Stimulated activated CD8-positive, alpha-beta memory T cell treated with anti-CD3 and anti-CD28 coated beads, Interleukin-12 subunit alpha, Interleukin-12 subunit beta, amount 100 ng/mL, for 24 hours (primary cell): ENCODE measurements around the gene GPR180.
"Not testable (repeated sequence)": the region's sequence is repeated elsewhere in the genome, so short reads cannot be mapped to it uniquely, and the experiment has no call there.

Source experiments
- DNase-seq: peaks from one replicate; pipeline ENCODE4 v3.0.0-alpha.2; 2020; ENCODE audit errors: extremely low read depth

GPR180 gene

DNA sequence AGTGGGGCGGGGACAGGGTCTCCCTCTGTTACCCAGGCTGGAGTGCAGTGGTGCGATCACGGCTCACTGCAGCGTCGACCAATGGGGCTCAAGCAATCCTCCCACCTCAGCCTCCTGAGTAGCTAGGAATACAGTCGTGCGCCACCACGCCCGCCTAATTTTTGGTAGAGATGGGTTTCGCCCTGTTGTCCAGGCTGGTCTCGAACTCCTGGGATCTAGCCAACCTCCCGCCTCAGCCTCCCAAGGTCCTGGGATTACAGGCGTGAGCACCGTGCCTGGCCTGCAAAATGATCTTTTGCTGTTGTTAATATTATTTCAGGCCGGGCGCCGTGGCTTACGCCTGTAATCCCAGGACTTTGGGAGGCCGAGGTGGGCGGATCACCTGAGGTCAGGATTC, 5.1 kb upstream of the GPR180 start:
- no peak for DNase-seq

DNA sequence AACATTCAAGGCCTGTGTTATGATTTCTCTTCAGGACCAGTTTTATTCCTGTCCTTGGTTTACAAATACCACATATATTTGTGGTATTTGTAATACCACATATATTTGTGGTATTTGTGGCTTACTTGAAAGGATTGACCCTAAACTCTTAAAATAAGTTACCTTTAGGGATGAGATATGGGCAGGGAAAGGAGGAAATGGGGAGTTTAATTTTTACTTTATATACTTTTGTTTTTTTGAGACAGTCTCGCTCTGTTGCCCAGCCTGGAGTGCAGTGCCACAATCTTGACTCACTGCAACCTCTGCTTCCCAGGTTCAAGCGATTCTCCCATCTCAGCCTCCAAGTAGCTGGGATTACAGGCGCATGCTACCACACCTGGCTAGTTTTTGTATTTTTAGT, 3.4 kb upstream of the GPR180 start:
- DNase-seq, result no peak

DNA sequence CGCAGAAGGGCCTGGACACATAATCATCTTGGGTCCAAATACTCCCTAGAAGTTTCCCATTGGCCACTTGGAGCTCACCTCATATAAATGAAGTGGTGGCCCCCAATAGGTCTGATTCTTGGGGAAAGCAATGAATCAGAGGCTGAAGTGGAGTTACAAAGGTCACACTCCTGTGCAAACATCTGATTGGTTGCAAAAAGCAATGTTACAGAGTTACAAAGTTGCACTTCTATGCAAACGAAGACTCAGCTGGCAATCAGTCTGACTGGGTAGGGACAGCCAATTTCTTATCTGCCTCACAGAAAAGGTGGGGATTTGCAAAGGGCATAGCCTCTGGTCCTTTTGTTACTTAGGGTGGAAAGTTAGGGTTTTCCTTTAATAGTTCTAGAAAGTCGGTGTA, 1.8 kb upstream of the GPR180 start:
- no peak for DNase-seq

DNA sequence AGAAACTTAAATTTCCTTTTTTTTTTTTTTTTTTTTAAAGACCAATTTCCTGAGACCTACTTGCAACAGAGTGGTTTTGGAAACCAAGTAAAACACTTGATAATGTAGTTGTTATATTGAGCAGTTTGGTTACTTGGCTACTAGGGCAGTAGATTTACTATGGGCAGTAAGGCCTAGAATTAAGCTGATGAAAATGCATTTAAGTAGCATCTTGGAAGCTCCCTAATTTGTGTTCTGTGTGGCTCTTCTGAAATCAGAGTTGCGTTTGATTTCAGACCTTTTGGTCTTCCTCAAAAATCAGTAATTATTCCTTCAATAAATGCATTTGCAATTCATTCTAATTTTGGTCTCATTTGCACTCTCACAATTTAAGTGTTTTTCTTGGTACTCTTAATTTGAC, 810 bp downstream of the GPR180 start:
- no peak for DNase-seq

DNA sequence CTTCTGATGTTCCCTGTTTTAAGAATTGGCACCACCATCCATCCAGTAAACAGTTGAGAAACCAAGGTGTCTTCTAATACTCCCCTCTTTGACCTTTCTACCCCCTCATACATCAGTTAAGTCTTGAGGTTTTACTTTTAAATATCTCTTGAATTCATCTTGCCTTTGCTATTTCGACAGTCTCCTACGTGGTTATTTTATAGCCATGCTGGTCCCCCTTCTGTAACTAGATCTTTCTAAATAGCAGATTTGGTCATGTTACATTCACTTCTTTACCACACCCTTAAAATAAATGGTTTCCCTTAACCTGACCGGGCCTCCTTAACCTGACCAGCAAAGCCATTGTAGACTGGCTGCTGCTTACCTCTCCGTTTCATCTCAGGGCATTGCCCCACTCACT, 5.4 kb downstream of the GPR180 start:
- DNase-seq, result no peak

DNA sequence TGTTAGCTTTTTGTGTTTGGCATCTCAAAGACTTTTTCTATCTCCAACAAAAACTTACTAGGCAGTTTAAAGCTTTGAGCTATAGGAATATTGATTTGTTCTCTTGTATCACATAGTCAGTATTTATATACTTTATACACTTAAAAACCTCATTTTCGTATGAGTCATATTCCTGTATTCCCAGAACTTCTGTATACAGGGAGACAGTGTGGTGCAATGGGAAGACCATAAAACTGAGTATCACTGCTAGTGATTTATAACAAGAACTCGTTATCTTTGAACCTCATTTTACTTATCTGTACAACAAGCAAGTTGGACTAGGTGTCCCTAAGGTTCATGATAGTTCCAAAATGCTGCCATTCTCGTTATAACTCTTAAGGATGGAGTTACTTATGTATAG, 6.3 kb downstream of the GPR180 start:
- no peak for DNase-seq

DNA sequence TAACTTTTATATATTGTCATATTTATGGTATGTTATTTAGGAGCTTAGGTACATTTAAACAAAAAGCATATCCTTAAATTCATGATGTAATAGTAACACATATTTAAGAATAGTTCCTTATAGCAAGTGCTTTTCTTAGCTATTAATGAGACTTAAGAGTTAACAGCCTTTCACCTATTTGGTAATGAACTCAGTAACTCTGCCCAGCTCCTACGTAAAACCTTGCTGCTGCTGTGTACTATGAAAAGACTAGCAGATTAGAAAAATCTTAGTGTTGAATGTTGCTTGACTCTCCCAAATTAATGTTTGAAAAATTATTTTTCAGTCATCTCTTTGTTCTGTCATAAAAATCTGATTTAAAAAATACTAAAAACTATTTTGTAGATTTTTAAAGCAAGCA, 6.9 kb downstream of the GPR180 start:
- no peak for DNase-seq

DNA sequence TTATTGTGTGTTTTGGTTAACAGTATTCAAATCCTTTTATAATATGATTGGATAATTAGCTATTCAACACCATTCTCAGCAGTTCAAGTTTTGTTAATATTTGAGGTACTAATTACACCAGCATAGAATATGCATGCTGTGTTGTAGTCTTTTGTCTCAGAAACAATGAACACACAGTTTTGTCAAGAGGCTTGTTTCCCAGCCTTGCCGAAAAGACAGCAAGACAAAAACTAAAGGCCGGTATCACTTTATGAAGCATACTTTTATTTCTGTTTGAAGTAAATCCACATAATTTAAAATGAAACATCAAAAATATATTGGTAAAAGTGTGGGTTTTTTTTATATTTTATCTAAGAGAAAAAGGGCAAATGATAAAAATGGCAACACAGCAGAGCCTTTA, 7.5 kb downstream of the GPR180 start:
- DNase-seq, result no peak

DNA sequence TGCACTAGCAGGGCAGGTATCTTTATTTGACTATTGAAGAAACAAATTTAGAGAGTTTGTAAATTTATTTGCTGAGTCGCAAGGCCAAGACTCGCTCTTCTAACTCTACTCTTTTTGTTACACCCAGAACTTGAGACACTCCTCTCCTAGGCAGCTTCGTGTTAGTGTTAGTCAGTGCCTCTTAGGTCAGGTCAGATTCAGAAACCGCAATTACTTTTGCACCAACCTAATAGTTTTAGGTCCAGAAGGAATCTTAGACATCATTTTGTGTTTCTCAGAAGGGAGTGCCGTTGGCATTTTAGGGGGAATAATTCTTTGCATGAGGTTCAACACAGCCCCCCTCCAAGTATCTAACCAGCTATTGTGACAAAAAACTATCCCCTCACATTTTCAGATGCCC, 8.8 kb downstream of the GPR180 start:
- no peak for DNase-seq

DNA sequence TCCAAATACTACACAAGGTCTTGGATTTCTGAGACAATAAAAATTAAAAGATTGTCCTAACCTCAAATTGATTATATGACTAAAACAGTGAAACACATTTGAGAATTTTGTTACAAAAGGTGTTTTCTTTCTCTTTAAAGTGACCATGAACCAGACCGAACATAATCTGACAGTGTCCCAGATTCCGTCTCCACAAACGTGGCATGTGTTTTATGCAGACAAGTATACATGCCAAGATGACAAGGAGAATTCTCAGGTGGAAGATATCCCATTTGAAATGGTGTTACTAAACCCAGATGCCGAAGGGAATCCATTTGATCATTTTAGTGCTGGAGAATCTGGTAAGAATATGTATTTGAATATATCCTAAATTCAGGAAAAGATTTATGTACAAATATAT, 10.4 kb downstream of the GPR180 start:
- DNase-seq, result no peak

DNA sequence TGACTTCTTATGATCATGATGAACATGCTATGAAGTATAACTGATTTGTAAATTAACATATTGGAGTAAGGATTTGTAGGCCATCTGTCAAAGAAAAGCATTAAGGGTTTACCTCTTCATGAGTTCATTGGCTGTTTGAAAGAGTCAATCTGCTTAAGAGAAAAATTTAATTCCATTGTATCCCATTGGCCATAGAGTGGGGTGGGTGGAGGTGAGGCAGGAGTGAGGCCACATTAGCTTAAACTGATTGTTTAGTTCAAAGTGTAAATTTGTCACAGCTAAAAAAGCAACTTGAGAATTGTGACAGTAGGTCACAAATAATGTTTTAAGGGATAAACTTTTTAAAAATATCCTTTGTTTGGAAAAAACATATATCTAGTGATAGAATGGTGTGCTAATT, 11.4 kb downstream of the GPR180 start:
- no peak for DNase-seq

DNA sequence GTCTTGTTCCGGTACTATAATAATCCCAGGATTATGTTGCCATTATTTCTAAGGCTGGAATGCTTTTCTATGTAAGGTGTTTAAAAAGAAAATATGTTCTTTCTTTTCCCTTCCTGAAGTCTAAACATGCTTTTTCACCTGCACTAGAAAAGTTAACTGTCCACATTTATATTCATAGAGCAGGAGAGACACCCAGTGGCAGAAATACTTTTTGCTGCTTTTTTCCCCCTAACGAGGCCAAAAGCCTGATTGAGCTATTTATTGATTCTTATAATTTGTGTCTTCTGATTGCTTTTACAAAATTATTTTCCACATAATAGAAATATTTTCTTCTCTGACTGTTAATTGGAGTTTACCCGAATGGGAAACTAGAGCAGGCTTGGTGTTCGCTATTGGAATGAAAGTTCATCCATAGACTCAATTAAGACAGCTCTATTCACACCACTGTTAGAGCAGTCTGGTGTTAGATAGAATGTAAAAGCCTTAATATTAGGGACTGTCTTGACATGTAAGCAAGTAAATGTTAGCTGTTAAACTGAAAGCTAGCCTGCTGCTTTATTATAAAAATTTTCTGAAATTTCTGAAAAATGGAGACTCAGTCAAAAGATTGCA, 15.8 kb downstream of the GPR180 start:
- DNase-seq, result no peak

DNA sequence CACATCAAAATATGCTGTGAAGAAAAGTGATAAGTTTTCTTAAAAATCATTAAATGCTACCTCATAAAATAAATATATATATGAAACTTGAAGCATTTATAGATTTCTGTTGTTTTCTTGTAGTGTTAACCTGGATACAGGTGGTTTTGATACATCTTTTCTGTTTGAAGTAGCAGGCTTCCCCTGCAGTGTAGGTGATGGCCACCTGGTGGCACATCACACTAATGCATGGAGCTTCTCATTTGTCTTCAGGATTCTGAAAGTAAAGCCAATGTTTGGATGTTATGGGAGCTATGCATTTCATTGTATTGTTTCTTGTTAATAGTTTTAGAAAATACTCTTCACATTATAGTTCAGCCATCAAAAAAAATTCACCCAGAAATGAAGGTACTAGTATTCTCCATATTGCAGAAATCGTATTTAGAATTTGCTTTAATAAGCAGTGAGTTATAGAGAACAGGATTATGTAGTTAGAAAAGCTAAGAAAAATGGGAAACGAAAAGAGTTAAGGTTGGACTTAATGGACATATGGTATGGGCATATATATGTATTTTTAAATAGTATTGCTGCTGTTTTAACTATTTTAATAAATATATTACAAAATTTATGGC, 18.7 kb downstream of the GPR180 start:
- DNase-seq, result no peak

DNA sequence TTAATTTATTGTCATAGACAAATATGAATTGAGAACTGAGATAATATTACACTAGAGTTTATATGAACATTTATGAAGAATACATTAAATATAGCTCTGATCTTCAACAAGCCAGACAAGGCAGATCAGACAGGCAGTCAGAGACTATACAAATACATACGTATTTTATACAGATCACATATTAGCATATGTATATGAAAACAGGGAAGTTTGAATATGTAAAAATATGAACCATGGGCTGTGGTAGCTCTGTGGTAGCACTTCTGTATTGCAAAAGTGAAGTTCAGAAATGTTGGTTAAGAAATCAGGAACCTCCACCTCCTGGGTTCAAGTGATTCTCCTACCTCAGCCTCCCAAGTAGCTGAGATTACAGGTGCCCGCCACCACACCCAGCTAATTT, 20.7 kb downstream of the GPR180 start:
- no peak for DNase-seq

DNA sequence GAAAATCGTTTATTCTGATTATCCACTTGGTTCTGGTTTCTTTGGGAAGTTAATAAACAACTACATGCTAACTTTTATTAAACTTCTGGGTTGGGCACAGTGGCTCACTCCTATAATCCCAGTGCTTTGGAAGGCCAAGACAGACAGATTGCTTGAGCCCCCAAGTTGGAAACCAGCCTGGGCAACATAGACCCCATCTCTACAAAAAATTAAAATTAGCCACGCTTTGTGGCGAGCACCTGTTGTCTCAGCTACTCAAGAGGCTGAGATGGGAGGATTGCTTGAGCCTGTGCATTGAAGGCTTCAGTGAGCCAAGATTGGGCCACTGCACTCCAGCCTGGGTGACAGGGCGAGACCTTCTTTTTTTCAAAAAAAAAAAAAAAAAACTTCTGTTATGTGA, 21.7 kb downstream of the GPR180 start:
- no peak for DNase-seq

DNA sequence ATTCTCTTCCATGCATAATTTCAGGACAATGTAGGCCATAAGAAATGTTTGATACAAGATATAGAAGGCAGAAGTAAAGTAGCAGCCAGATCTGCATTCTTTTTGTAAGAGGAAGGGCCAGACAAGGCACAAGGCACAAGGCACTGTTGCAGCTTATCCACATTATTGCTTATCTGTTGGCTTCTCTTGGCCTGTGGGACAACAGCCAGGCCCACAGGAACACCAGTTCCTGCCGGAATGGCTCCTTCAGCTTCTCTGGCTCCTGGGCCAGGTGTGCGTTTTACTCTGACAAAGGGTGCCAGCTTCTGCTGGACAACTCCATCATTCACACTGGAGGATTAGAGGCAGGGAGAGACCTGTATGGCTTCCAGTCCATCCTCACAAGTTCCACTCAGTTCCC, 29.2 kb downstream of the GPR180 start:
- DNase-seq, result no peak

DNA sequence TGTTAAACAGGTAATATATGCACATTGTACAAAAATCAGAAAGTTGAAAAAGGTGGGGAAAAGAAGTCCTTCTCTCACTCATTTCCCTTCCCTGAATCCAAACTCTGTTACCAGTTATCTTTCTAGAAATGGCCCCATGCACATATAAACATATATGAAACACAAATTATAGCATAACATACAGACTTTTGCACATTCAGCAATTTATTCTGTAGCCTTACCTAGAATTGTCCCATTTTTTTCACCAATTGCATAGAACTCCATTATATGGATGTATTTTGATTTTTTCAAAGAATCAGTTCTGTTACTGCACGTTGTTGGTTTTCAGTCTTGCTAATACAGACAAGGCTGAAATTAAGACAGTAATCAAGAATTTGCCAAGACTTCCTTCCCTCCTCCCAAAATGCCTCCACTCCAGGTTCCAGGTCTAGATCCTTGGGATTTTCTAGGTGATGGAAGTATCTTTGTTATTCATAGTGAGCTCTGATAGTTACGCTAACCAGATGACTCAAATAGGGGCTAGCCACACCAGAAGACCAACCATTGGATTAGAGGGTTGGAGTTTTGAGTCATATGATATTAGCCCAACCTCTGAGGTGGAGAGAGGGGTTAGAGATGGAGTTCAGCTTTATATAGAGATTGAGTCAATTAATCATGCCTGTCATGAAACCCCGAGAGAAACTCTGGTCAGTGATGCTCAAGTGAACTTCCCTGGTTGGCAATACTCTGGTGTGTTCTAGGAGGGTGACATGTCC, 30.7 kb downstream of the GPR180 start:
- DNase-seq, result no peak

DNA sequence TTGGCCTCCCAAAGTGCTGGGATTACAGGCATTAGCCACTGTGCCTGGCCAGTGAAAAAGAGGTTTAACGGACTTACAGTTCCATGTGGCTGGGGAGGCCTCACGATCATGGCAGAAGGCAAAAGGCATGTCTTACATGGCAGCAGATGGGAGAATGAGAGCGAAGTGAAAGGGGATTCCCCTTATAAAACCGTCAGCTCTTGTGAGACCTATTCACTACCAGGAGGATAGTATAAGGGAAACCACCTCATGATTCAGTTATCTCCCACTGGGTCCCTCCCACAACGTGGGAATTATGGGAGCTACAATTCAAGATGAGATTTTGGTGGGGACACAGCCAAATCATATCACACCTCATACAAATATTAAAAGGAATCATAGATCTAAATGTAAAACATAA, 34.4 kb downstream of the GPR180 start:
- DNase-seq, result not testable (repeated sequence)

DNA sequence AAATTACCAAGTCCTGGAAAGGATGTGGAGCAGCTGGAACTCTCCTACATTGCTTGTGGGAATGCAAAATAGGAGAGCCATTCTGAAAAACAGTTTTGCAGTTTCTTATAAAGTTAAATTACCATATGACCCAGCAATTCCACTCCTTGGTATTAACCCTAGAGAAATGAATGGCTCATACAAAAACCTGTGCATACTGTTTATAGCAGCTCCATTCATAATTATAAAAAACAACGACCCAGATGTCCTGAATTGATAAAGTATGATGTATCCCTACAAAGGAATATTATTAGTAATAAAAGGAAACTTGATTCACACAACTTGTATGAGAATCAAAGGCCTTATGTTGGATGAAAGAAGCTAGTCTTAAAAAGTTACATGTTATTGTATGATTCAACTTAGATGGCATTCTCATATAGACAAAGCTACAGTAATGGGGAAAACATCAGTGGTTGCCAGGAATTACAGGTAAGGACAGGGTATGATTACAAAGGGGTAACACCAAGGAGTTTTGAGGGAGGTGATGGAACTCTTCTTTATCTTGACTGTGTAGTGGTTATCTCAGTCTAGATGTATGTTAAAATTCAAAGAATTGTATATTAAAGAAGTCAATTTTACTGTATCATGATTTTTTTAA, 35.4 kb downstream of the GPR180 start:
- no peak for DNase-seq

DNA sequence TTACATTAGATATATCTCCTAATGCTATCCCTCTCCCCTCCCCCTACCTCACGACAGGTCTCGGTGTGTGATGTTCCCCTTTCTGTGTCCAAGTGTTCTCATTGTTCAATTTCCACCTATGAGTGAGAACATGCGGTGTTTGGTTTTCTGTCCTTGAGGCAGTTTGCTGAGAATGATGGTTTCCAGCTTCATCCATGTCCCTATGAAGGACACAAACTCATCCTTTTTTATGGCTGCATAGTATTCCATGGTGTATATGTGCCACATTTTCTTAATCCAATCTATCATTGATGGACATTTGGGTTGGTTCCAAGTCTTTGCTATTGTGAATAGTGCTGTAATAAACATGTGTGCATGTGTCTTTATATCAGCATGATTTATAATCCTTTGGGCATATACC, 36.0 kb downstream of the GPR180 start:
- not testable (repeated sequence) for DNase-seq

DNA sequence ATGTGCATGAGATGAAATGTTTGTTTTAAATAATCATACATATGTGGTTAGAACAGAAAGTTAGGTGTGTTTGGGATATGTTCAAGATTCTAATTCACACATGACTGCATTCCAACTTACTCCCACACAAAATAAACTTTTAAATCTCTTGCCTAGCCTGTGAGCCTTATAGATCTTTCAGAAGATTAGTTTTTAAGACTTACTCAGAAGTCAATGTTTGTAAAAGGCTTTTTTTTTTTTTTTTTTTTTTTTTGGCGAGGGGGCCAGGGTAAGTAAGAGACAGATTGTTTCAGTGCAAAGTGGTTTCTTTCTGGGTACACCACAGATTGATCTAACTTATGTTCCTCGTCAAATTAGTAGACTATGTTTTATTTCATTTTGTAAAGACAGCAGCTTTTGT, 39.1 kb downstream of the GPR180 start:
- DNase-seq, result no peak

DNA sequence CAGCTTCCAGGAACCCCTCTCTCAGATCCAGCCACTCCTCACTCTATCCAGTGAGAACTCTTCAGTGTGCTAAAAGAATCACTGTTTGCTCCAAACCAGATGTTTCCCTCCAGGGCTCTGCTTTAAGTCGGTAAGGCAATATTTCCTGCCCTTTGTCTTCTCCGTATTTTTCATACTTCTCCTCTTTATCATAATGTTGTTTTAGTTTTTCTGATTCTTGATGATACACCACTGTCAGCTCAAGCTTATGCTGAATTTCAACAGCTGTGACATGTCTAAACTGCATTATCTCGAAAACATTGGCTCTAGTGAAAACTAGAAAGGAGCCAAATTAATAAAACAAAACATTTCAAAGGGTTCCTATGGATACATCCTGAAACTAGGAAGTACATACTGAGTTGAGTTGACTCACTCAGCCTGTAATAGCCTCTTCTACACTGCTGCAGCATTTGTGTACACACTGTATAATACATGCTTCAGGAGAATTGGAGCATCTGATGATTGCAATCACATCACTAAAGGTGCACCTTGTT, 39.8 kb downstream of the GPR180 start:
- no peak for DNase-seq

DNA sequence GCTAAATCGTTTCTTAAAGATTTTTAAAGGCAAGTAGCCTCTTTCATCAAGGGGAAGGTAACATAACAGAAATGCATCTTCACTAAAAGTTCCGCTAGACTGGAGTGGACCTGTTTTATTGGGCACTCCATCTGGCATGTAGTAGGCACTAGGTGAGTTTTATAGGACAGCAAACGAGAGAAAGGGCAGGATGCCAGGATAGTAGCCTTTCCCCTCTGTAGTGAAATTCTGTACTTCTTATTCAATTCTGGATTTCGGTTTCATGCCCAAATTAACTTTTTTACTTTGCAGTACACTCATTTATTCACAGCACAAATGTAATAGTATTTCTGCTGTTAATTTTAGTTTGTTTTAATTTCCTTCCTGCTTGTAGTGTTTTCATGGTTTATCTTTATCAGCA, 45.2 kb downstream of the GPR180 start:
- no peak for DNase-seq
